ENCODE data around the gene TTR.

The TTR gene

GRCh38 chr18:31565345-31565744 lies 26.3 kb upstream of the TTR start:
- Histone ChIP-seq H2BK120ac (ENCODE audit: low read depth, low read length) (no peak overlapping the region), H3K36me3 (replicated peaks in 1 of 2; ENCODE audit: control insufficient read depth in 2 of 2, insufficient read depth in 2 of 2, low read length in 2 of 2) (no peaks in the 10 kb centered on the region), H4K8ac (ENCODE audit: low read depth, low read length) (no peak overlapping the region), H3K4me1 (ENCODE audit: control insufficient read depth in 2 of 2, insufficient read depth in 1 of 2, low read depth in 1 of 2, low read length in 2 of 2) (peaks cover 0 to 2% of the 10 kb centered on the region in 2 donors), H3K4me3 (ENCODE audit: low read length in 2 of 2) (no peak overlapping the region), H2BK12ac (ENCODE audit: low read length) (no peak overlapping the region), H3K4me2 (ENCODE audit: insufficient read depth, low read length, poor library complexity, severe bottlenecking) (no peak overlapping the region), H3K4ac (ENCODE audit: low read length) (no peak overlapping the region), H3K18ac (ENCODE audit: low read length) (no peak overlapping the region), H3K27me3 (ENCODE audit: control insufficient read depth in 3 of 3, insufficient read depth in 3 of 3, low read depth in 1 of 3, low read length in 3 of 3) (no peaks in the 10 kb centered on the region), H3K14ac (ENCODE audit: low read length) (no peak overlapping the region), H3K9me3 (replicated peaks in 1 of 2; ENCODE audit: control insufficient read depth in 2 of 2, insufficient read depth in 1 of 2, low read depth in 1 of 2, low read length in 2 of 2) (no peaks in the 10 kb centered on the region), H3K27ac (replicated peaks; ENCODE audit: low read length) (no peak overlapping the region), H3K9ac (ENCODE audit: low read depth, low read length, poor library complexity) (no peak overlapping the region), H3K23ac (ENCODE audit: low read depth, low read length, poor library complexity) (no peak overlapping the region), H3K79me1 (ENCODE audit: low read depth, low read length) (no peaks in the 10 kb centered on the region), H2BK5ac (ENCODE audit: low read length) (no peak overlapping the region), H4K91ac (ENCODE audit: low read depth, low read length, poor library complexity) (no peak overlapping the region), H2AK5ac (ENCODE audit: low read depth, low read length) (no peak overlapping the region), H2AFZ (ENCODE audit: low read length) (no peak overlapping the region), H2BK15ac (ENCODE audit: low read length) (no peak overlapping the region)
- no peak for DNase-seq (ENCODE audit: low spot score)
- no CpG with 5 or more reads among the region's 2 CpGs for WGBS, 2 donors (ENCODE audit: extremely low coverage in 2 of 2, insufficient read length in 2 of 2, insufficient replicate concordance in 1 of 2)

GRCh38 chr18:31565782-31566512 lies 25.7 kb upstream of the TTR start:
- no CpG with 5 or more reads among the region's 10 CpGs for WGBS, 2 donors (ENCODE audit: extremely low coverage in 2 of 2, insufficient read length in 2 of 2, insufficient replicate concordance in 1 of 2)
- Histone ChIP-seq H3K4me1 (ENCODE audit: control insufficient read depth in 2 of 2, insufficient read depth in 1 of 2, low read depth in 1 of 2, low read length in 2 of 2) (peaks cover 0 to 2% of the 10 kb centered on the region in 2 donors), H3K79me1 (ENCODE audit: low read depth, low read length) (no peaks in the 10 kb centered on the region), H3K36me3 (replicated peaks in 1 of 2; ENCODE audit: control insufficient read depth in 2 of 2, insufficient read depth in 2 of 2, low read length in 2 of 2) (no peaks in the 10 kb centered on the region), H2BK120ac (ENCODE audit: low read depth, low read length) (no peak overlapping the region), H2BK15ac (ENCODE audit: low read length) (no peak overlapping the region), H3K27me3 (ENCODE audit: control insufficient read depth in 3 of 3, insufficient read depth in 3 of 3, low read depth in 1 of 3, low read length in 3 of 3) (no peaks in the 10 kb centered on the region), H2BK5ac (ENCODE audit: low read length) (no peak overlapping the region), H3K4me2 (ENCODE audit: insufficient read depth, low read length, poor library complexity, severe bottlenecking) (no peak overlapping the region), H2AFZ (ENCODE audit: low read length) (peak overlapping the region; percentile 7), H3K9me3 (replicated peaks in 1 of 2; ENCODE audit: control insufficient read depth in 2 of 2, insufficient read depth in 1 of 2, low read depth in 1 of 2, low read length in 2 of 2) (no peaks in the 10 kb centered on the region), H3K4me3 (ENCODE audit: low read length in 2 of 2) (no peak overlapping the region), H2BK12ac (ENCODE audit: low read length) (no peak overlapping the region), H4K91ac (ENCODE audit: low read depth, low read length, poor library complexity) (no peak overlapping the region), H4K8ac (ENCODE audit: low read depth, low read length) (no peak overlapping the region), H3K23ac (ENCODE audit: low read depth, low read length, poor library complexity) (no peak overlapping the region), H3K9ac (ENCODE audit: low read depth, low read length, poor library complexity) (no peak overlapping the region), H3K27ac (replicated peaks; ENCODE audit: low read length) (no peak overlapping the region), H3K4ac (ENCODE audit: low read length) (no peak overlapping the region), H3K14ac (ENCODE audit: low read length) (peak overlapping the region; percentile 39), H3K18ac (ENCODE audit: low read length) (no peak overlapping the region), H2AK5ac (ENCODE audit: low read depth, low read length) (no peak overlapping the region)
- no peak for DNase-seq (ENCODE audit: low spot score)

DNA sequence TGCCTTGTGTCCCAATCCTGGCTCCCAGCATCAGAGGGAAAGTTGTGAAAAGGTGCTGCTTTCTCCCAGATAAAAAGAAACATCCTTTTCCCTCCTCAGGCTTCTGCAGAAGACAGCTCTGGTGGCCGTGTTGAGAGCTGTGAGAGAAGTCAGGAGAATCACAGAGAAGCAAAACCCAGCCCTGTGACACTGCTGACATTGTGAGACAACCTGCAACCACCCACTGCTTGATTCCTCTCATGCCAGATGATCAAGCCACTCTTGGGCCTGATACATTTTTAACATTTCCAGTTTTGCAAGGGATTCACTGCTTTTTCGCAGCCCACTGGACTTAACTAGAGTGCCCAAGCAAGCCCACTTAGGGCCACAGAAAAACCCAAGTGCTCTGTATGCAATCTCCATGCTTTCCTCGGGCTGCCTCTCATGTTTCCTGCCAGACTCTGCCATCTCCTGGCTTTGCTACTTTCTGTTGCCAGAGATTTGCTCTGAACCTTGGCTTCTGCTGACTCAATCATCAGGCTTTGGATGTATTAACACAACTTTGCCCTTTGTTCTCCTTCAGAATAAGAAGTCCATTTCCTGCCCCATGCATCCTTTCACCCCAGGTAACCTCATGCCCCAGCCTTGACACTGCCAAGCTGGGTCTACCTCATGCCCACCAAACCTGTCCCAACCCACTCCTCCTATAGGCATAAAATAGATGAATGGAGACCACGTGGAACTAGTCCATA lies 24.9 kb upstream of the TTR start:
- H3K18ac ChIP-seq (ENCODE audit: low read length), result no peak overlapping the region
- no peak overlapping the region for H3K9ac ChIP-seq (ENCODE audit: low read depth, low read length, poor library complexity)
- no peak overlapping the region for H2BK120ac ChIP-seq (ENCODE audit: low read depth, low read length)
- H3K4me1 ChIP-seq (ENCODE audit: control insufficient read depth in 2 of 2, insufficient read depth in 1 of 2, low read depth in 1 of 2, low read length in 2 of 2), result peaks cover 0 to 5% of the 10 kb centered on the region in 2 donors
- H4K8ac ChIP-seq (ENCODE audit: low read depth, low read length), result no peak overlapping the region
- H3K23ac ChIP-seq (ENCODE audit: low read depth, low read length, poor library complexity), result no peak overlapping the region
- no peak overlapping the region for H3K4me3 ChIP-seq (ENCODE audit: low read length in 2 of 2)
- H2BK5ac ChIP-seq (ENCODE audit: low read length), result no peak overlapping the region
- no peaks in the 10 kb centered on the region for H3K36me3 ChIP-seq (replicated peaks in 1 of 2; ENCODE audit: control insufficient read depth in 2 of 2, insufficient read depth in 2 of 2, low read length in 2 of 2)
- H2AK5ac ChIP-seq (ENCODE audit: low read depth, low read length), result no peak overlapping the region
- no peak overlapping the region for H2BK15ac ChIP-seq (ENCODE audit: low read length)
- H3K4me2 ChIP-seq (ENCODE audit: insufficient read depth, low read length, poor library complexity, severe bottlenecking), result no peak overlapping the region
- H2AFZ ChIP-seq (ENCODE audit: low read length), result peak overlapping the region; percentile 7
- H3K4ac ChIP-seq (ENCODE audit: low read length), result no peak overlapping the region
- no peak for DNase-seq (ENCODE audit: low spot score)
- H3K79me1 ChIP-seq (ENCODE audit: low read depth, low read length), result no peaks in the 10 kb centered on the region
- H3K9me3 ChIP-seq (replicated peaks in 1 of 2; ENCODE audit: control insufficient read depth in 2 of 2, insufficient read depth in 1 of 2, low read depth in 1 of 2, low read length in 2 of 2), result no peaks in the 10 kb centered on the region
- no CpG with 5 or more reads among the region's 4 CpGs for WGBS, 2 donors (ENCODE audit: extremely low coverage in 2 of 2, insufficient read length in 2 of 2, insufficient replicate concordance in 1 of 2)
- H4K91ac ChIP-seq (ENCODE audit: low read depth, low read length, poor library complexity), result no peak overlapping the region
- peak overlapping the region; percentile 39 for H3K14ac ChIP-seq (ENCODE audit: low read length)
- H3K27me3 ChIP-seq (ENCODE audit: control insufficient read depth in 3 of 3, insufficient read depth in 3 of 3, low read depth in 1 of 3, low read length in 3 of 3), result no peaks in the 10 kb centered on the region
- H2BK12ac ChIP-seq (ENCODE audit: low read length), result no peak overlapping the region
- H3K27ac ChIP-seq (replicated peaks; ENCODE audit: low read length), result no peak overlapping the region

GRCh38 chr18:31572368-31572767 lies 19.3 kb upstream of the TTR start:
- no peaks in the 10 kb centered on the region for H3K9me3 ChIP-seq (replicated peaks in 1 of 2; ENCODE audit: control insufficient read depth in 2 of 2, insufficient read depth in 1 of 2, low read depth in 1 of 2, low read length in 2 of 2)
- H3K27ac ChIP-seq (replicated peaks; ENCODE audit: low read length), result no peak overlapping the region
- H2BK12ac ChIP-seq (ENCODE audit: low read length), result no peak overlapping the region

More at GRCh38 chr18:31572368-31572767, 19.3 kb upstream of the TTR start:
- Histone ChIP-seq H4K91ac (ENCODE audit: low read depth, low read length, poor library complexity) (peak overlapping the region; percentile 11), H3K14ac (ENCODE audit: low read length) (no peak overlapping the region), H2BK120ac (ENCODE audit: low read depth, low read length) (no peak overlapping the region), H3K4me1 (ENCODE audit: control insufficient read depth in 2 of 2, insufficient read depth in 1 of 2, low read depth in 1 of 2, low read length in 2 of 2) (peaks cover 0 to 6% of the 10 kb centered on the region in 2 donors), H3K23ac (ENCODE audit: low read depth, low read length, poor library complexity) (no peak overlapping the region), H3K9ac (ENCODE audit: low read depth, low read length, poor library complexity) (no peak overlapping the region), H3K18ac (ENCODE audit: low read length) (no peak overlapping the region), H2AFZ (ENCODE audit: low read length) (peak overlapping the region; percentile 76), H2BK5ac (ENCODE audit: low read length) (no peak overlapping the region), H4K8ac (ENCODE audit: low read depth, low read length) (no peak overlapping the region), H2BK15ac (ENCODE audit: low read length) (no peak overlapping the region), H3K4me3 (ENCODE audit: low read length in 2 of 2) (no peak overlapping the region), H3K36me3 (replicated peaks in 1 of 2; ENCODE audit: control insufficient read depth in 2 of 2, insufficient read depth in 2 of 2, low read length in 2 of 2) (no peaks in the 10 kb centered on the region), H3K4me2 (ENCODE audit: insufficient read depth, low read length, poor library complexity, severe bottlenecking) (no peak overlapping the region), H2AK5ac (ENCODE audit: low read depth, low read length) (no peak overlapping the region), H3K4ac (ENCODE audit: low read length) (no peak overlapping the region), H3K27me3 (ENCODE audit: control insufficient read depth in 3 of 3, insufficient read depth in 3 of 3, low read depth in 1 of 3, low read length in 3 of 3) (peaks cover 0 to 2% (median 0%) of the 10 kb centered on the region in 3 experiments), H3K79me1 (ENCODE audit: low read depth, low read length) (no peaks in the 10 kb centered on the region)
- DNase-seq (ENCODE audit: low spot score), result no peak
- no CpG with 5 or more reads among the region's 9 CpGs for WGBS, 2 donors (ENCODE audit: extremely low coverage in 2 of 2, insufficient read length in 2 of 2, insufficient replicate concordance in 1 of 2)

Data from neuronal stem cell (in vitro differentiated cells).